Heart left ventricle (tissue), 16 donors: Measurements from ENCODE around the gene SYNPO2L. TPM values are rescaled to one million over a fixed set of nuclear protein-coding genes. Genes with fewer than 3 reads are reported as not detected.
A peak's percentile ranks its signal among the peaks of the same experiment; 100 is the strongest.

ENCODE experiments used
- ATAC-seq, 4 donors: fragments of 200-7000 bp; cut with Tn5 transposase; one replicate each; pipeline ENCODE4 v1.9.1; 2020 to 2022; ENCODE audit warnings: moderate library complexity in 4 of 4, mild to moderate bottlenecking in 3 of 4, moderate number of reproducible peaks in 1 of 4
- DNase-seq, 5 donors: peaks; one replicate each; pipeline ENCODE4 v3.0.0-alpha.2; 2020
- H3K27ac ChIP-seq, 12 donors: fragments of 200-600 bp; sonication (generic) in 4 of 12; one replicate each; pipeline versions ENCODE4 v1.5.0 to v1.8.0; 2016 to 2022; ENCODE audit warnings: mild to moderate bottlenecking in 2 of 12
- H3K27me3 ChIP-seq, 9 donors: fragments of 200-600 bp; sonication (generic) in 2 of 9; one replicate each; pipeline versions ENCODE4 v1.5.1 to v1.8.0; 2016 to 2022; ENCODE audit warnings: mild to moderate bottlenecking in 3 of 9
- H3K36me3 ChIP-seq, 9 donors: fragments of 200-600 bp; sonication (generic) in 2 of 9; one replicate each; pipeline versions ENCODE4 v1.5.0 to v1.8.0; 2018 to 2022; ENCODE audit warnings: mild to moderate bottlenecking in 2 of 9
- H3K4me1 ChIP-seq, 12 donors: fragments of 200-600 bp; sonication (generic) in 4 of 12; one replicate each; pipeline versions ENCODE4 v1.5.0 to v1.8.0; 2016 to 2022; ENCODE audit warnings: mild to moderate bottlenecking in 3 of 12
- H3K4me3 ChIP-seq, 12 donors: fragments of 200-600 bp; sonication (generic) in 4 of 12; one replicate each; pipeline versions ENCODE4 v1.5.0 to v1.8.0; 2017 to 2022; ENCODE audit warnings: mild to moderate bottlenecking in 9 of 12, moderate library complexity in 4 of 12
- H3K9me3 ChIP-seq, 12 donors: fragments of 200-600 bp; sonication (generic) in 4 of 12; one replicate each; pipeline versions ENCODE4 v1.5.0 to v1.8.0; 2016 to 2022; ENCODE audit warnings: mild to moderate bottlenecking in 1 of 12
- CTCF ChIP-seq, 12 donors: fragments of 200-600 bp; sonication (generic) in 4 of 12; IDR thresholded peaks; one replicate each; pipeline versions ENCODE4 v1.5.0 to v1.8.0; 2018 to 2022; ENCODE audit warnings: antibody characterized with exemption in 12 of 12, mild to moderate bottlenecking in 5 of 12
- POLR2A ChIP-seq, 2 donors: fragments of 450-650 bp; IDR thresholded peaks; one replicate each; pipeline ENCODE4 v1.6.1; 2017; ENCODE audit warnings: antibody characterized with exemption in 2 of 2, mild to moderate bottlenecking in 2 of 2, moderate library complexity in 2 of 2
- WGBS, 4 donors: extraction: QIAGEN DNeasy Blood & Tissue Kit in 2 of 4; methylation state at CpG; one replicate each; pipeline versions ENCODE4 v1.1.5 to v1.1.7; 2013 to 2018; 5-methylcytosine and 5-hydroxymethylcytosine counted together
- intact Hi-C, 10 donors: fragments of 100-400 bp; cut with DNase I; formaldehyde crosslinking; loops; one replicate each; pipeline versions ENCODE4 v1.11.1 to v1.14.2; 2022
- polyA plus RNA-seq, 2 donors: library from polyadenylated mRNA; stranded (reverse); fragments of 200-250 nt; gene quantifications; one replicate each; pipeline ENCODE4 v1.2.3, GENCODE V29; 2013
- total RNA-seq, 9 donors: library from RNA; depleted of rRNA in 2 of 9; stranded (reverse); fragments of >200 nt in 2 of 9; fragmentation: NEBNext Ultra II Directional in 3 of 9; extraction: Animal tissue kit (Norgen Biotek cat#: 25700) in 3 of 9; gene quantifications; one replicate each; pipeline versions ENCODE4 v1.1.0 to v1.2.4, GENCODE V29; 2016 to 2023
- donor health status: ischemic (EF 13 %, LVEDD 7.1; RV severe dilation, severe dysfunction).
- donor health status: healthy with polysubstance abuse.
- donor health status: DM: no; HTN: yes; CAD: no.
- donor health status: DM: no; HTN: no; CAD: no.
- donor health status: ischemic (EF 25% LVEDD 6.9; RV normal size, moderate dysfunction).
- donor health status: ischemic (EF 25% LVEDD 5.7; RV mildly dilated, moderate dysfunction).
- donor health status: healthy.
- donor health status: DM: yes; HTN: yes; CAD: no.
- donor health status: ischemic (EF 35%, LVEDD 5.7; RV mildly dilated, moderate dysfunction).
- donor health status: nonischemic (EF 11% LVEDD 7.7; RV severe dilation, severe dysfunction).
- donor health status: DM: yes; HTN: yes; CAD: no.
- donor health status: PGD.
- donor health status: ischemic (EF 29% LVEDD 5.4; RV normal size, mild dysfunction).
- donor health status: nonischemic (EF 23%, LVEDD 6.1; RV moderate dilation, normal function).

SYNPO2L gene
- total and polyA plus RNA-seq, 11 donors, result 77.8 to 649 (median 246) TPM

- DNase-seq, result peak in 3 of 5 donors; percentile 30 to 49 (median 46)
- Histone ChIP-seq H3K9me3 (no peaks in the 10 kb centered on the region), H3K27ac (peak overlapping the region in 11 of 12 donors; percentile 72 to 99 (median 93)), H3K4me1 (peaks cover 0 to 53% (median 13%) of the 10 kb centered on the region in 12 donors), H3K4me3 (peak overlapping the region in 11 of 12 donors; percentile 29 to 70 (median 55)), H3K36me3 (peaks cover 0 to 5% (median 0%) of the 10 kb centered on the region in 9 donors), H3K27me3 (no peaks in the 10 kb centered on the region)
- TF ChIP-seq CTCF (IDR thresholded peaks at IDR 0.05) (peak in 7 of 12 donors; percentile 15 to 43 (median 26)), POLR2A (IDR thresholded peaks at IDR 0.05) (no peak)
- 30 to 34% (median 31%) methylated on average over 3 of the region's 3 CpGs for WGBS, 4 donors
- peak in 3 of 4 donors; percentile 6 to 12 (median 10) for ATAC-seq
- intact Hi-C loops, result loop anchor here in 6 of 10 donors (2.0 to 10.0 kb wide), 5 partner anchors 63 to 91 kb away; partner anchors contain the start of gene SEC24C (in 1 of the 6)
Observed at GRCh38 chr10:73653701-73654100, 2.1 kb downstream of the SYNPO2L start.

- H3K4me1 ChIP-seq, result peaks cover under 1 to 58% (median 17%) of the 10 kb centered on the region in 12 donors
- intact Hi-C loops, result loop anchor here in 6 of 10 donors (2.0 to 10.0 kb wide), 5 partner anchors 64 to 92 kb away; partner anchors contain the start of gene SEC24C (in 1 of the 6)
- TF ChIP-seq POLR2A (IDR thresholded peaks at IDR 0.05) (no peak), CTCF (IDR thresholded peaks at IDR 0.05) (no peak)
Observed at GRCh38 chr10:73653195-73653594, 2.6 kb downstream of the SYNPO2L start.

GRCh38 chr10:73650537-73651331 is 5.1 kb downstream of the SYNPO2L start:
- intact Hi-C loops, result loop anchor here in 5 of 10 donors (5.0 to 10.0 kb wide), 4 partner anchors 67 to 94 kb away; partner anchors contain the start of gene SEC24C (in 1 of the 5)
- ATAC-seq, result peak; percentile 63 to 72 (median 66)
- H3K9me3 ChIP-seq, result no peaks in the 10 kb centered on the region
- H3K27ac ChIP-seq, result peak overlapping the region; percentile 72 to 99 (median 92)
- H3K36me3 ChIP-seq, result peaks cover 0 to 5% (median 0%) of the 10 kb centered on the region in 9 donors
- H3K4me3 ChIP-seq, result peak overlapping the region in 9 of 12 donors; percentile 7 to 88 (median 70)
- H3K27me3 ChIP-seq, result no peaks in the 10 kb centered on the region
- peaks cover 3 to 66% (median 25%) of the 10 kb centered on the region in 12 donors for H3K4me1 ChIP-seq
- DNase-seq, result peak; percentile 73 to 92 (median 86)
- WGBS, 4 donors, result 35 to 51% (median 41%) methylated on average over 5 of the region's 5 CpGs
- TF ChIP-seq CTCF (IDR thresholded peaks at IDR 0.05) (no peak), POLR2A (IDR thresholded peaks at IDR 0.05) (peak in 1 of 2 donors; percentile 45)

More at GRCh38 chr10:73653195-73653594, 2.6 kb downstream of the SYNPO2L start:
- Histone ChIP-seq H3K4me3 (peak overlapping the region in 6 of 12 donors; percentile 10 to 55 (median 14)), H3K27me3 (no peaks in the 10 kb centered on the region), H3K9me3 (no peaks in the 10 kb centered on the region), H3K27ac (peak overlapping the region in 10 of 12 donors; percentile 20 to 99 (median 92)), H3K36me3 (peaks cover 0 to 5% (median 0%) of the 10 kb centered on the region in 9 donors)
- WGBS, 4 donors, result 40 to 55% (median 49%) methylated on average over 6 to 11 of the region's 11 CpGs
- DNase-seq (no peak), ATAC-seq (no peak)
